GM23338 (cell line): ENCODE results near the gene FBN3. TPM values are rescaled to one million over a fixed set of nuclear protein-coding genes. Genes with fewer than 3 reads are reported as not detected.

Experiments used
- ATAC-seq: fragments of 200-7000 bp; cut with Tn5 transposase; 3 replicates; pipeline ENCODE4 v1.9.1; 2020
- DNase-seq: peaks from one replicate; pipeline ENCODE4 v3.0.0-alpha.2; 2015; ENCODE audit warnings: low spot score
- H2AFZ ChIP-seq: fragments of 200-600 bp; sonication (generic); 2 replicates; pipeline ENCODE4 v1.8.0; 2016; ENCODE audit warnings: antibody characterized with exemption, mild to moderate bottlenecking, moderate library complexity
- H3F3A ChIP-seq: fragments of 200-600 bp; sonication (generic); replicated peaks from 2 replicates; pipeline ENCODE4 v1.8.0; 2017; ENCODE audit warnings: antibody characterized with exemption, mixed run types, low read depth
- H3K27ac ChIP-seq: fragments of 200-600 bp; sonication (generic); 2 replicates; pipeline ENCODE4 v1.6.1; 2016; ENCODE audit warnings: low read depth
- H3K27me3 ChIP-seq: fragments of 200-600 bp; sonication (generic); 2 replicates; pipeline ENCODE4 v1.8.0; 2016; ENCODE audit warnings: mild to moderate bottlenecking, mixed run types, moderate library complexity; ENCODE audit not compliant: insufficient read depth
- H3K36me3 ChIP-seq: fragments of 200-600 bp; sonication (generic); 2 replicates; pipeline ENCODE4 v1.8.0; 2016; ENCODE audit warnings: mild to moderate bottlenecking; ENCODE audit not compliant: insufficient read depth
- H3K4me1 ChIP-seq: fragments of 200-600 bp; sonication (generic); 2 replicates; pipeline ENCODE4 v1.8.0; 2016; ENCODE audit warnings: mild to moderate bottlenecking, moderate library complexity; ENCODE audit not compliant: insufficient read depth
- H3K4me2 ChIP-seq: fragments of 200-600 bp; sonication (generic); 2 replicates; pipeline ENCODE4 v1.7.1; 2017; ENCODE audit warnings: mixed run types
- H3K4me3 ChIP-seq: fragments of 200-600 bp; sonication (generic); 2 replicates; pipeline ENCODE4 v1.6.1; 2016; ENCODE audit warnings: mixed run types
- H3K79me2 ChIP-seq: fragments of 200-600 bp; sonication (generic); replicated peaks from 2 replicates; pipeline ENCODE4 v1.8.0; 2017; ENCODE audit warnings: mild to moderate bottlenecking; ENCODE audit not compliant: insufficient read depth
- H3K9me2 ChIP-seq: fragments of 200-600 bp; sonication (generic); 2 replicates; pipeline ENCODE4 v1.8.0; 2017; ENCODE audit not compliant: insufficient read depth
- H4K20me1 ChIP-seq: fragments of 200-600 bp; sonication (generic); replicated peaks from 2 replicates; pipeline ENCODE4 v1.8.0; 2017; ENCODE audit warnings: mild to moderate bottlenecking; ENCODE audit not compliant: insufficient read depth
- H3K27ac Mint-ChIP-seq: 2 replicates; pipeline ENCODE4 v1.8.0; 2020; ENCODE audit warnings: inconsistent platforms, mild to moderate bottlenecking, moderate library complexity, mixed read lengths
- H3K27me3 Mint-ChIP-seq: 3 replicates; pipeline ENCODE4 v1.8.0; 2022; ENCODE audit warnings: low read depth, mild to moderate bottlenecking, moderate library complexity, mixed read lengths, inconsistent platforms; ENCODE audit not compliant: insufficient read depth, poor library complexity
- H3K36me3 Mint-ChIP-seq: 3 replicates; pipeline ENCODE4 v1.8.0; 2021; ENCODE audit warnings: low read depth, mild to moderate bottlenecking, inconsistent platforms, moderate library complexity, mixed read lengths
- H3K4me1 Mint-ChIP-seq: 3 replicates; pipeline ENCODE4 v1.8.0; 2020; ENCODE audit warnings: mild to moderate bottlenecking, inconsistent platforms, mixed read lengths
- H3K4me3 Mint-ChIP-seq: 3 replicates; pipeline ENCODE4 v1.8.0; 2021; ENCODE audit warnings: moderate library complexity, mild to moderate bottlenecking, inconsistent platforms, mixed read lengths
- H3K9me3 Mint-ChIP-seq: 3 replicates; pipeline ENCODE4 v1.8.0; 2020; ENCODE audit warnings: moderate library complexity, mild to moderate bottlenecking, inconsistent platforms, mixed read lengths
- CREB1 ChIP-seq: fragments of 250-450 bp; sonication (Bioruptor Pico); IDR thresholded peaks from 2 replicates; pipeline ENCODE4 v1.5.0; 2020; ENCODE audit warnings: low read depth, mild to moderate bottlenecking, moderate library complexity
- EZH2phosphoT487 ChIP-seq: fragments of 200-600 bp; sonication (generic); IDR thresholded peaks from one replicate; pipeline ENCODE4 v1.8.1; 2018; ENCODE audit warnings: antibody characterized with exemption; ENCODE audit not compliant: unreplicated experiment
- JUNB ChIP-seq: IDR thresholded peaks from one replicate; pipeline ENCODE4 v1.6.1; 2016; ENCODE audit warnings: antibody characterized with exemption; ENCODE audit not compliant: unreplicated experiment
- STAT1 ChIP-seq: IDR thresholded peaks from one replicate; pipeline ENCODE4 v1.6.1; 2016; ENCODE audit warnings: antibody characterized with exemption; ENCODE audit not compliant: unreplicated experiment
- ZNF462 ChIP-seq: fragments of 250-450 bp; sonication (Bioruptor Pico); IDR thresholded peaks from 2 replicates; pipeline ENCODE4 v1.5.0; 2020; ENCODE audit warnings: mild to moderate bottlenecking, moderate library complexity
- polyA plus RNA-seq: library from polyadenylated mRNA; unstranded; fragments of >200 nt; fragmentation: Nextera tagmentation; extraction: Ambion mirVana; gene quantifications from 2 replicates; pipeline ENCODE4 v1.2.1, GENCODE V29; 2016
- total RNA-seq: library from RNA; depleted of rRNA; stranded (reverse); fragments of >200 nt; shearing (Covaris generic); gene quantifications from 2 replicates; pipeline ENCODE4 v1.2.3, GENCODE V29; 2014
- TF ChIP-seq, protein P1 (sequence below), 2 experiments: fragments of 200-600 bp in 1 of 2; sonication (generic) in 1 of 2; conservative IDR thresholded peaks; 2 replicates each; pipeline versions ENCODE4 v1.5.1 to v1.6.1; 2016 to 2017; ENCODE audit warnings: antibody characterized with exemption in 2 of 2, low read depth in 2 of 2, mild to moderate bottlenecking in 2 of 2, moderate library complexity in 1 of 2
- TF ChIP-seq, protein P2 (sequence below): IDR thresholded peaks from 2 replicates; pipeline ENCODE4 v1.6.1; 2016; ENCODE audit warnings: antibody characterized with exemption

The FBN3 gene
- total and polyA plus RNA-seq, 2 experiments from 2014 or later: 8.5 to 54.5 TPM

- Mint-ChIP-seq H3K27me3 (peaks cover 14% of the 10 kb centered on the region), H3K4me1 (no peaks in the 10 kb centered on the region), H3K27ac (no peak overlapping the region), H3K9me3 (peaks cover 12% of the 10 kb centered on the region), H3K36me3 (peaks cover 65% of the 10 kb centered on the region), H3K4me3 (no peak overlapping the region)
- H4K20me1 ChIP-seq: no peaks in the 10 kb centered on the region; the same call in 1 of the 2 replicates
- no peak for TF ChIP-seq ZNF462 (CRISPR knock-in tag)
- TF ChIP-seq CREB1 (CRISPR knock-in tag): no peak
- TF ChIP-seq JUNB: no peak
- no peak for TF ChIP-seq STAT1
- TF ChIP-seq, protein P1, sequence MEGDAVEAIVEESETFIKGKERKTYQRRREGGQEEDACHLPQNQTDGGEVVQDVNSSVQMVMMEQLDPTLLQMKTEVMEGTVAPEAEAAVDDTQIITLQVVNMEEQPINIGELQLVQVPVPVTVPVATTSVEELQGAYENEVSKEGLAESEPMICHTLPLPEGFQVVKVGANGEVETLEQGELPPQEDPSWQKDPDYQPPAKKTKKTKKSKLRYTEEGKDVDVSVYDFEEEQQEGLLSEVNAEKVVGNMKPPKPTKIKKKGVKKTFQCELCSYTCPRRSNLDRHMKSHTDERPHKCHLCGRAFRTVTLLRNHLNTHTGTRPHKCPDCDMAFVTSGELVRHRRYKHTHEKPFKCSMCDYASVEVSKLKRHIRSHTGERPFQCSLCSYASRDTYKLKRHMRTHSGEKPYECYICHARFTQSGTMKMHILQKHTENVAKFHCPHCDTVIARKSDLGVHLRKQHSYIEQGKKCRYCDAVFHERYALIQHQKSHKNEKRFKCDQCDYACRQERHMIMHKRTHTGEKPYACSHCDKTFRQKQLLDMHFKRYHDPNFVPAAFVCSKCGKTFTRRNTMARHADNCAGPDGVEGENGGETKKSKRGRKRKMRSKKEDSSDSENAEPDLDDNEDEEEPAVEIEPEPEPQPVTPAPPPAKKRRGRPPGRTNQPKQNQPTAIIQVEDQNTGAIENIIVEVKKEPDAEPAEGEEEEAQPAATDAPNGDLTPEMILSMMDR (conservative IDR thresholded peaks at IDR 0.05; ENCODE audit: low read depth in 2 of 2): no peak
- no peak for TF ChIP-seq EZH2phosphoT487
- TF ChIP-seq, protein P2, sequence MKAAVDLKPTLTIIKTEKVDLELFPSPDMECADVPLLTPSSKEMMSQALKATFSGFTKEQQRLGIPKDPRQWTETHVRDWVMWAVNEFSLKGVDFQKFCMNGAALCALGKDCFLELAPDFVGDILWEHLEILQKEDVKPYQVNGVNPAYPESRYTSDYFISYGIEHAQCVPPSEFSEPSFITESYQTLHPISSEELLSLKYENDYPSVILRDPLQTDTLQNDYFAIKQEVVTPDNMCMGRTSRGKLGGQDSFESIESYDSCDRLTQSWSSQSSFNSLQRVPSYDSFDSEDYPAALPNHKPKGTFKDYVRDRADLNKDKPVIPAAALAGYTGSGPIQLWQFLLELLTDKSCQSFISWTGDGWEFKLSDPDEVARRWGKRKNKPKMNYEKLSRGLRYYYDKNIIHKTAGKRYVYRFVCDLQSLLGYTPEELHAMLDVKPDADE: no peak
- no peak overlapping the region for H3K4me3 ChIP-seq
- no peak overlapping the region for H2AFZ ChIP-seq
- H3K36me3 ChIP-seq: no peaks in the 10 kb centered on the region
- ATAC-seq (no peak), DNase-seq (no peak)
- no peaks in the 10 kb centered on the region for H3F3A ChIP-seq
- no peak overlapping the region for H3K27ac ChIP-seq
- H3K79me2 ChIP-seq: no peaks in the 10 kb centered on the region
- no peaks in the 10 kb centered on the region for H3K4me1 ChIP-seq
- H3K27me3 ChIP-seq: no peaks in the 10 kb centered on the region
- H3K9me2 ChIP-seq: no peaks in the 10 kb centered on the region
- H3K4me2 ChIP-seq: no peak overlapping the region
Observed at GRCh38 chr19:8075158-8076074, 74.0 kb downstream of the FBN3 start.
